MV-4-11 (cell line): Measurements from ENCODE around the gene TNFRSF1A.
A peak's percentile ranks its signal among the peaks of the same experiment; 100 is the strongest.
"Not testable (repeated sequence)": the region's sequence is repeated elsewhere in the genome, so short reads cannot be mapped to it uniquely, and the experiment has no call there.

ENCODE experiments used
- DNase-seq: peaks from one replicate; lab custom pipeline; 2025; lab: John Stamatoyannopoulos, UW

Gene TNFRSF1A

DNA sequence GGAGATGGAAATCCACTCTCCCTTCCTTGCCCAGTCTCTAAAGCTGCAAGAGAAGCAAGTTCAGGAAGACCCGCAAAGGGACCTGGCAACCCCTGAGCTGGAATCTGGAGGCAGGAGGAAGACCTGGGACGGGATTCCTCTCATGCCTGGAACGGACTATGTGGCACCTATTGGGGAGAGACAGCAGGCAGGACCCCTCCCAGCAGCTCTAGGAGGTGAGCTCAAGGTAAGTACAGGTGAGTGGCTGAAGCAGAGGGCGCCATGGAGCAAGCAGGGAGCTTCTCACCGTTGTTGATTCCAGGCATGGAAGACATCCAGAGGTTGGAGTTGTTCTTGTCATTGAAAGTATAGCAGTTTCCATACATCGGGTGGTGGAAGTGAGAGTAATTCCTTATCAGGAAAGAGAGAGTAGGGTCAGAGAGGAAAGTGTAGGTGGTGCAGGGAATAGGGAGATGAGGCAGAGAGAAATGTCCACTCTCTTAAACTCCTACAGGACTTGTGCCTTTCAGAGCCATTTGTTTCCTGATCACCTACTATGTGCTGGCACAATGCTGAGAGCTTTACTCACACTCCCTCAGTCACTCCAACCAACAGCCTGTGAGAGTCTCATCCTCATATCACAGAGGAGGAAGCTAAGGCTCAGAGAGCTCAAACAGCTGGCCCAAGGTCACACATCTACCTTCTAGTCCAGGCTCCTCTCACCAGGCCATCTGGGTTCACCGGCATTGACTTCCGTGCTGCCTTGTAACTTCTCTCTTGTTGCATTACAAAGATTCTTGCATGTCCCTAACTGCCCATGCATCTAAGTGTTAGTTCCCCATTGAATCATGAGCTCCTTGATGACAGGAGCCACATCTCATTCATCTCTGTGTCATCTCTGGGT is 13.9 kb upstream of the TNFRSF1A start:
- DNase-seq, result peak; percentile 82

DNA sequence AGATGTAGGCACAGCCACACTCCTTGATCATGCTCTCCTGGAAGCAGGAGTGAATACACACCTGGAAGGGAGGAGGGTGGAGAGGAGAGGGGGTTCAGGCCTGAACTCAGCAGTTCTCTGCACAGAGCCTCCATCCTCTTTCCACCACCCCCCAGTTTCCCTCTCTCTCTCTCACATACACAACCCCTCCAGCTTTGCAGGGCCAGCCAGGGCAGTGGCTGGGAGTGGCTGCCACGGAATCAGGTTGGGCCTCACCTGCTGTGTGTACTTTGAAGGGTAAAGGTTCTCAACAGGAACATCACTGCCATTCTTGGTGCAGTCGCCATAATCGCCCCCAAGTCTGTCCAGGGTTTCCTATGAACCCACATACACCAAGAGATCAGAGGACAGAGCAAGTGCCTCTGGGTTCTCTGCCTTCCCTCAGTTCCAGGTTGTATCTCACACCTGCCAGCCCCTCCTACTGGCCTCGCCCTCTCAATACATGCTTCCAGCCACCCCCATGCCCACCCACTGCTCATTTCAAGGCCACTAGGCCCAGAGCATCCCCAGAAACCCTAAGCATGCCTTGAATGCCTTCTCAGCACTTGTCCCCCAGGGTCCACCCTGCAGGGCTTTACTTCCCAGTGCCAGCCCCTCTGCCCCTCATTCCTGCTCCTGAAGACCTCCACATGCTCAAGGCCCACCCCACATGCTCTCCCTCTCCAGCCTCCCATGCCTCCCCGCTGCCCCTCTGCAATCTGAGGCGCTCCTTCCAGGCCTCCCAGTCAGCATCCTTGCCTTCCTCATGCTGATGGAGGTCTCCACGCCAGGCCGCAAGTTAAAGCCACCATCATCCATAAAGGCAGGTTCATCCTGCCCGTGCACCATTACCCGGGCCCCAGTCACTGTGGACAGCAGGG is 12.9 kb upstream of the TNFRSF1A start:
- DNase-seq, result no peak

DNA sequence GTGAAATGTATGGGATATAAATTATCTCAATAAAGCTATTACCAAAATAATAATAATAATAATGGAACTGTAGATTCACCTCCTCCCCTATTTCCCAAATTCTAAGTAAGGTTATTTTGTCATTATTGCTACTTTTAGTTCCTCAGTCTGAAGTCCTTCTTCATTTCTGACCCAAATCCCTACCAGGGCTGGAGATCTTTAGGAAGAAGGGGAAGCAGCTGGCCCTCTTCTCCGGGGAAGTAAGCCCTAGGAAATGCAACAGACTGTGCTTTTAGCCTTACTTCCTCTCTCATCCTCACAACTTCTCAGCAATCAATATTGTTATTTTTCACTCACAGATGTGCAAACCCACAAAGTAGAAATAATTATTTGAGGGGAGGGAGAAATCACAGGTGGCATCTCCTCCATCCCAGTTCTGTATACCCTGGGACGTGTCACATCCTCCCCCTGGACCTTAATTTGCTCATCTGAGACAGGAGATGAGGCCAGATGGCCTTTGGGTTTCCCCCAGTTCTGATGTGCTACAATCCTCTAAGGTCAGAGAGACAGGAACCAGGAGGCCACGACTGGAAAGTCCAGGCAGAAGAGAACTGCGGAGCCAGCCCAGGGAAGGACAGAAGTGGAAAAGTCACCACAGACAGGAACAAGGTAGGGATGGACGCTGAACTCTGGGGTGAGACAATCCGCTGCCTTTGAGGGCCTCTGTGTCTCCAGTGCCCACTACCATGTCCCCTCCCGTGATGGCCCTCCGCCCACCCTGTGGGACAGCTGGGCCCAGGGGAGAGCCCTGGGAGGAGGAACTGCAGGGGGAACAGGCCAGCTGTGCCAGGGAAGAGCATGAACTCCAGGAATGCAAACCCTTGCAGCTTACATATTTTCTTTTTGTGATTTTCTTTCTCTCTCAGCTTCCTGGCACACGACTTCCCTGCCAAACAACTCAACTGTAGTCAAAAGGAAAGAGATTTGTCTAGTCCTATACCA is 10.6 kb upstream of the TNFRSF1A start:
- peak; percentile 73 for DNase-seq

GRCh38 chr12:6351622-6352021 is 9.7 kb upstream of the TNFRSF1A start:
- DNase-seq, result no peak

- peak; percentile 60 for DNase-seq
Observed at GRCh38 chr12:6347367-6348338, 5.8 kb upstream of the TNFRSF1A start.

GRCh38 chr12:6346942-6347341 is 5.1 kb upstream of the TNFRSF1A start:
- no peak for DNase-seq

- DNase-seq, result no peak
Observed at GRCh38 chr12:6346235-6346832, 4.5 kb upstream of the TNFRSF1A start.

- peak; percentile 76 for DNase-seq
Observed at GRCh38 chr12:6345319-6346091, 3.6 kb upstream of the TNFRSF1A start.

GRCh38 chr12:6344101-6344660 is 2.3 kb upstream of the TNFRSF1A start:
- not testable (repeated sequence) for DNase-seq

GRCh38 chr12:6343518-6343917 is 1.6 kb upstream of the TNFRSF1A start:
- DNase-seq, result no peak

DNA sequence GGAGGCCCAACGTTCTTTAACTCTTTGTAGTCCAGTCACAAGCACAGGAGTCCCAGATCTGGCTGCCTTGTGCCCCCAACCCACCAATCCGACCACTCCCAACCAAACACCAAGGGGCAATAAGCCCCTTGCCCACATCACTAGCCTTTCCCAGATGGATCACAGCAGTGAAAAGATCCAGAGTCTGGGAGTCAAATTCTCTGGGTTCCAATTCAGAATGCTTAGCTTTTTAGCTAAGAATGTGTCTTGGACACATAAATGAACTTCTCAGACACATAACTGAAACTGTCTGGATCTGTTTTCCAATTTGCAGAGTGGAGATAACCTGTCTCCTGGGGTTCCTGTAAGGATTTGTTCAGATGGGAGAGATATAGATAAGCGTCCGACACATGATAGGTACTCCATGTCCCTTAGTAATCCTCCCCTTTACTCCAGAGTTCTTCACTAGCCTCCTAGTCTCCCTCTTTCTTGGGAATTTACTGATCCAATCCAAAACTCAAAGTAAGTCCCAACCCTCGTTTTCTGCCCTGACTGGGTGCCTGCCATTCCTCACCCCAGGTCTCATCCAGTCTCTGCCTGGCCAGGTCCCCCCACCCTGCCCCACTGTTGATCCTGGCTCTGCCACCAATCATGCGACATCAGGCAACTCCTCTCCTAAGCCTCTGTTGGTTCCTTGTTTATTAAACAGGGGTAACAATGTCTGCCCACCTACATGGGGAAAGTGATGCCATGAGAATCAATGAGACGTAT is 439 bp upstream of the TNFRSF1A start:
- no peak for DNase-seq

- peak; percentile 61 for DNase-seq
Observed at GRCh38 chr12:6340745-6341416, 995 bp downstream of the TNFRSF1A start.

DNA sequence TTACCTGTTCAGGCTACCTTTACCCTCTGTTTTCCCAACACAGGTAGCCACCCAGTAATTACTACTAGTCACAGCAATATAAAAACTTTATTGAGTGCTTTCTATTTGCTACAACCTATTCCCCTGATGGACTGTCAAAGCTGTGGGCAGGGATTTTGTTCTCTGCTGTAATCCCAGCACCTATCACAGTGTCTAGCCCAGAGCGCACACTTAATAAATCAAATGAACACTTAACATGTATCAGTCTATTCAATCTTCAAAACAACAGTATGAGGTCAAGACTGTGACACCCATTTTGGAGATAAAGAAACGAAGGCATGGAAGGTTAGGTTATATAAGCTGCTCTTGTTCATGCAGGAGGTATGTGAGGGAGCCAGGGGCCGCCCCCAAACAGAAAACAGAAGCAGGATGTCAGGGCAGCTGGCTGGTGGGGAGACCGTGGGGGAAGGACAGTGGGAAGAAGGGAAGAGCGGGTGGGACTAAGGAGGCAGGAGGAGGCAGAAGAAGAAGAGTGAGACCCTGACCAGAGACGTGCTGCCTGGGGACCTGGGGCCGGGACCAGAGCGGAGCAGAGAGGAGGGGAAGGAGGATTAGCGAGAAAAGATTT is 1.7 kb downstream of the TNFRSF1A start:
- no peak for DNase-seq

DNA sequence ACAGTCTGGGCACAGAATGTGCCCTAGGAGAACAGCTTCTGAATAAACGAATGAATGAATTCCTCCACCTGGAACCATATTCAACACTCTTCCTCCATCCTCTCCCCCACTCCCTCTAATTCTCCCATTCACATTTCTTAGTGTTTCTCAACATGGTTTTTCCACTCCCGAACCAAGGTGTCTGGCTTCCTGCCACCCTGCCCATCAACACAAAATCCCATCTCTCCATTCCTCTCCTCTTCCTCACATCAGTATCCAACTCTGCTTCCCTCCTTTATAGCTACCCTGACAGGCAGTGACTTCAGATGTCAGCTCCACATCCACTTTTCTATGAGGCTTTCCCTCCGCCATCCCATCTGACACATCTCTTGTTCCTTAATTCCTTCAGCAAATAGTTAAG is 2.9 kb downstream of the TNFRSF1A start:
- no peak for DNase-seq

- not testable (repeated sequence) for DNase-seq
Observed at GRCh38 chr12:6338536-6338935, 3.3 kb downstream of the TNFRSF1A start.

GRCh38 chr12:6337958-6338433 is 3.9 kb downstream of the TNFRSF1A start:
- peak; percentile 28 for DNase-seq
